Panc1 (cell line): Measurements from ENCODE around the gene CREB5. TPM values are rescaled to one million over a fixed set of nuclear protein-coding genes. Genes with fewer than 3 reads are reported as not detected.
"Not testable (repeated sequence)": the region's sequence is repeated elsewhere in the genome, so short reads cannot be mapped to it uniquely, and the experiment has no call there.

Experiments
- ATAC-seq: fragments of 200-7000 bp; cut with Tn5 transposase; 2 replicates; pipeline ENCODE4 v1.9.1; 2020; ENCODE audit warnings: mild to moderate bottlenecking, moderate library complexity
- BruUV-seq: library from RNA; stranded (reverse); fragments of 400-500 nt; replicated peaks from 2 replicates; lab custom pipeline; 2021; lab: Mats Ljungman, UMichigan
- CTCF ChIA-PET: fragments of 300-600 bp; sonication (Branson Sonifier 250); formaldehyde crosslinking; loops from one replicate; lab custom pipeline; 2022; ENCODE audit warnings: antibody characterized with exemption; lab: Charles Lee
- POLR2A ChIA-PET: fragments of 300-600 bp; sonication (Branson Sonifier 250); formaldehyde crosslinking; loops from one replicate; lab custom pipeline; 2022; ENCODE audit warnings: antibody characterized with exemption; lab: Charles Lee
- DNase-seq: peaks from one replicate; pipeline ENCODE4 v3.0.0-alpha.2; 2010; ENCODE audit warnings: low read depth, low spot score
- H3K27ac ChIP-seq: 2 replicates; pipeline ENCODE4 v1.5.1; 2011; ENCODE audit warnings: mild to moderate bottlenecking, low read length, inconsistent platforms
- H3K27me3 ChIP-seq: fragments of 200-500 bp; sonication (Bioruptor generic); 2 replicates; pipeline ENCODE4 v1.6.0; 2014; ENCODE audit warnings: low read length, inconsistent platforms; ENCODE audit not compliant: control insufficient read depth, insufficient read depth
- H3K36me3 ChIP-seq: fragments of 200-500 bp; sonication (Bioruptor generic); 2 replicates; pipeline ENCODE4 v1.5.1; 2014; ENCODE audit warnings: inconsistent platforms, mild to moderate bottlenecking, low read length, moderate library complexity; ENCODE audit not compliant: control insufficient read depth, insufficient read depth
- H3K4me1 ChIP-seq: 2 replicates; pipeline ENCODE4 v1.5.1; 2011; ENCODE audit warnings: inconsistent platforms, mild to moderate bottlenecking, low read length, moderate library complexity; ENCODE audit not compliant: control insufficient read depth, insufficient read depth
- H3K4me3 ChIP-seq, 2 experiments: 2 replicates each; pipeline ENCODE4 v1.5.1; 2011 to 2012; ENCODE audit warnings: low read depth in 2 of 2, low read length in 2 of 2, mild to moderate bottlenecking in 2 of 2, inconsistent platforms in 1 of 2, moderate library complexity in 1 of 2
- H3K9me3 ChIP-seq: fragments of 200-500 bp; sonication (Bioruptor generic); 2 replicates; pipeline ENCODE4 v1.5.1; 2014; ENCODE audit warnings: low read depth, mild to moderate bottlenecking, inconsistent platforms, low read length, moderate library complexity; ENCODE audit not compliant: control insufficient read depth, insufficient read depth
- POLR2AphosphoS5 ChIP-seq: IDR thresholded peaks from 2 replicates; pipeline ENCODE4 v1.6.1; 2012; ENCODE audit warnings: mild to moderate bottlenecking, low read depth, low read length, moderate library complexity
- SIN3A ChIP-seq: IDR thresholded peaks from 2 replicates; pipeline ENCODE4 v1.6.1; 2012; ENCODE audit warnings: low read depth, mild to moderate bottlenecking, low read length, moderate library complexity, borderline replicate concordance; ENCODE audit not compliant: insufficient read depth
- TCF7L2 ChIP-seq: IDR thresholded peaks from 2 replicates; pipeline ENCODE4 v1.6.1; 2011; ENCODE audit warnings: mild to moderate bottlenecking, low read depth, low read length, inconsistent platforms
- in situ Hi-C: cut with HindIII; loops from 2 replicates; pipeline ENCODE4 v1.10.0; 2016; ENCODE audit warnings: low sequenced_read_pairs, low pct_unique_long_range_greater_than_20kb
- intact Hi-C: fragments of 100-400 bp; cut with micrococcal nuclease; formaldehyde crosslinking; loops from one replicate; pipeline ENCODE4 v1.10.0; 2022; ENCODE audit not compliant: unreplicated experiment
- total RNA-seq: library from RNA; stranded (reverse); gene quantifications from one replicate; pipeline ENCODE4 v1.2.1, GENCODE V29; 2021; ENCODE audit not compliant: unreplicated experiment
- TF ChIP-seq, protein P1 (sequence below): fragments of 450-650 bp; IDR thresholded peaks from 2 replicates; pipeline ENCODE4 v1.5.1; 2017; ENCODE audit warnings: mild to moderate bottlenecking
- TF ChIP-seq, protein P2 (sequence below), 2 experiments: IDR thresholded peaks; 2 replicates each; pipeline ENCODE4 v1.6.1; 2011 to 2012; ENCODE audit warnings: low read depth in 2 of 2, control low read depth in 1 of 2, low read length in 1 of 2, mild to moderate bottlenecking in 1 of 2, moderate library complexity in 1 of 2; ENCODE audit not compliant: insufficient read depth in 1 of 2

The CREB5 gene
- total RNA-seq, 1 experiment from 2014 or later = 3.1 TPM

- ChIA-PET CTCF (no interaction called here), POLR2A (no interaction called here)
- in situ Hi-C loops = no loop called here
- no peaks in the 10 kb centered on the region for H3K9me3 ChIP-seq
- H3K4me3 ChIP-seq = no peak overlapping the region
- DNase-seq (no peak), ATAC-seq (no peak)
- BruUV-seq = no TSS peak
- no peaks in the 10 kb centered on the region for H3K36me3 ChIP-seq
- H3K27ac ChIP-seq = no peak overlapping the region
- no peaks in the 10 kb centered on the region for H3K4me1 ChIP-seq
- H3K27me3 ChIP-seq = no peaks in the 10 kb centered on the region
- TF ChIP-seq, protein P1, sequence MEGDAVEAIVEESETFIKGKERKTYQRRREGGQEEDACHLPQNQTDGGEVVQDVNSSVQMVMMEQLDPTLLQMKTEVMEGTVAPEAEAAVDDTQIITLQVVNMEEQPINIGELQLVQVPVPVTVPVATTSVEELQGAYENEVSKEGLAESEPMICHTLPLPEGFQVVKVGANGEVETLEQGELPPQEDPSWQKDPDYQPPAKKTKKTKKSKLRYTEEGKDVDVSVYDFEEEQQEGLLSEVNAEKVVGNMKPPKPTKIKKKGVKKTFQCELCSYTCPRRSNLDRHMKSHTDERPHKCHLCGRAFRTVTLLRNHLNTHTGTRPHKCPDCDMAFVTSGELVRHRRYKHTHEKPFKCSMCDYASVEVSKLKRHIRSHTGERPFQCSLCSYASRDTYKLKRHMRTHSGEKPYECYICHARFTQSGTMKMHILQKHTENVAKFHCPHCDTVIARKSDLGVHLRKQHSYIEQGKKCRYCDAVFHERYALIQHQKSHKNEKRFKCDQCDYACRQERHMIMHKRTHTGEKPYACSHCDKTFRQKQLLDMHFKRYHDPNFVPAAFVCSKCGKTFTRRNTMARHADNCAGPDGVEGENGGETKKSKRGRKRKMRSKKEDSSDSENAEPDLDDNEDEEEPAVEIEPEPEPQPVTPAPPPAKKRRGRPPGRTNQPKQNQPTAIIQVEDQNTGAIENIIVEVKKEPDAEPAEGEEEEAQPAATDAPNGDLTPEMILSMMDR = no peak
- TF ChIP-seq POLR2AphosphoS5 (no peak), TCF7L2 (no peak), SIN3A (no peak)
- TF ChIP-seq, protein P2, sequence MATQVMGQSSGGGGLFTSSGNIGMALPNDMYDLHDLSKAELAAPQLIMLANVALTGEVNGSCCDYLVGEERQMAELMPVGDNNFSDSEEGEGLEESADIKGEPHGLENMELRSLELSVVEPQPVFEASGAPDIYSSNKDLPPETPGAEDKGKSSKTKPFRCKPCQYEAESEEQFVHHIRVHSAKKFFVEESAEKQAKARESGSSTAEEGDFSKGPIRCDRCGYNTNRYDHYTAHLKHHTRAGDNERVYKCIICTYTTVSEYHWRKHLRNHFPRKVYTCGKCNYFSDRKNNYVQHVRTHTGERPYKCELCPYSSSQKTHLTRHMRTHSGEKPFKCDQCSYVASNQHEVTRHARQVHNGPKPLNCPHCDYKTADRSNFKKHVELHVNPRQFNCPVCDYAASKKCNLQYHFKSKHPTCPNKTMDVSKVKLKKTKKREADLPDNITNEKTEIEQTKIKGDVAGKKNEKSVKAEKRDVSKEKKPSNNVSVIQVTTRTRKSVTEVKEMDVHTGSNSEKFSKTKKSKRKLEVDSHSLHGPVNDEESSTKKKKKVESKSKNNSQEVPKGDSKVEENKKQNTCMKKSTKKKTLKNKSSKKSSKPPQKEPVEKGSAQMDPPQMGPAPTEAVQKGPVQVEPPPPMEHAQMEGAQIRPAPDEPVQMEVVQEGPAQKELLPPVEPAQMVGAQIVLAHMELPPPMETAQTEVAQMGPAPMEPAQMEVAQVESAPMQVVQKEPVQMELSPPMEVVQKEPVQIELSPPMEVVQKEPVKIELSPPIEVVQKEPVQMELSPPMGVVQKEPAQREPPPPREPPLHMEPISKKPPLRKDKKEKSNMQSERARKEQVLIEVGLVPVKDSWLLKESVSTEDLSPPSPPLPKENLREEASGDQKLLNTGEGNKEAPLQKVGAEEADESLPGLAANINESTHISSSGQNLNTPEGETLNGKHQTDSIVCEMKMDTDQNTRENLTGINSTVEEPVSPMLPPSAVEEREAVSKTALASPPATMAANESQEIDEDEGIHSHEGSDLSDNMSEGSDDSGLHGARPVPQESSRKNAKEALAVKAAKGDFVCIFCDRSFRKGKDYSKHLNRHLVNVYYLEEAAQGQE (IDR thresholded peaks at IDR 0.05; ENCODE audit: insufficient read depth in 1 of 2, low read depth in 2 of 2, low read length in 1 of 2) = no peak
- intact Hi-C loops = no loop called here
Observed at GRCh38 chr7:28823582-28823981, 411.3 kb downstream of the CREB5 start.

- intact Hi-C loops, ATAC-seq, DNase-seq, H3K36me3 ChIP-seq, H3K4me3 ChIP-seq, CTCF ChIA-PET, H3K9me3 ChIP-seq, BruUV-seq, H3K4me1 ChIP-seq, in situ Hi-C loops, POLR2A ChIA-PET, H3K27me3 ChIP-seq, H3K27ac ChIP-seq: not testable (repeated sequence)
Observed at GRCh38 chr7:28825817-28826448, 413.6 kb downstream of the CREB5 start.

- no peak overlapping the region for H3K4me3 ChIP-seq
- intact Hi-C loops (no loop called here), in situ Hi-C loops (no loop called here)
- no TSS peak for BruUV-seq
- ChIA-PET POLR2A (no interaction called here), CTCF (no interaction called here)
- no peaks in the 10 kb centered on the region for H3K9me3 ChIP-seq
- H3K27ac ChIP-seq = no peak overlapping the region
- H3K36me3 ChIP-seq = no peaks in the 10 kb centered on the region
- H3K4me1 ChIP-seq = no peaks in the 10 kb centered on the region
- no peaks in the 10 kb centered on the region for H3K27me3 ChIP-seq
- no peak for DNase-seq
- TF ChIP-seq TCF7L2 (no peak), SIN3A (no peak)
- TF ChIP-seq, protein P2 (IDR thresholded peaks at IDR 0.05; ENCODE audit: insufficient read depth in 1 of 2, low read depth in 2 of 2, low read length in 1 of 2) = no peak
- ATAC-seq = no peak
Observed at GRCh38 chr7:28830846-28831245, 418.5 kb downstream of the CREB5 start.
